HG03520 (cell line): ENCODE measurements around the gene AEBP2.
A peak's percentile ranks its signal among the peaks of the same experiment; 100 is the strongest.
"Not testable (repeated sequence)": the region's sequence is repeated elsewhere in the genome, so short reads cannot be mapped to it uniquely, and the experiment has no call there.

Experiments used
- ATAC-seq: cut with Tn5 transposase; IDR thresholded peaks from one replicate; pipeline ENCODE4 v1.9.1; 2021; ENCODE audit warnings: mild to moderate bottlenecking, moderate library complexity; ENCODE audit not compliant: unreplicated experiment

Gene AEBP2

GRCh38 chr12:19439059-19440018 is at the start of gene AEBP2:
AEBP2 (plus strand) TSS chr12:19439492; CDS start chr12:19439700, 208 bp downstream.
- ATAC-seq, result peak; percentile 70

GRCh38 chr12:19390051-19390598 is 49.2 kb upstream of the AEBP2 start:
- ATAC-seq, result no peak

GRCh38 chr12:19392644-19393043 is 46.6 kb upstream of the AEBP2 start:
- not testable (repeated sequence) for ATAC-seq

- ATAC-seq, result no peak
Measured at GRCh38 chr12:19394385-19394784, 44.9 kb upstream of the AEBP2 start.

DNA sequence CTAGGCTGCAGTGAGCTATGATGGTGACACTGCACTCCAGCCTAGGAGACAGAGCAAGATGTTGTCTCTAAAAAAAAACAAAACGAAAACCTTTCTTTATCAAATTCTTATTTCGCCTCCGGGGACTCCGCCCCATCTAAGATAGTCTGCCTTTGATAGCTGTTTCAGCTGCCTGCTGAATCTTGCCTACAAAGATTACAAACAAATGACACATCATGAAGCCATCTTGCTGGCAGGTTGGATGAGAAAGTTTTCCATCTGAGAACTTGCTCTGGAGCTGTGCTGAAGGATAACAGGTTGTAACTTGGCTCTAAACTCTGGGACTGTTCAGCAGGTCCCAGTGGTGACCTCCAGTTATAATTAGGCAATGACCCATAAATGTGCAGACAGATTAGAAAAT is 41.8 kb upstream of the AEBP2 start:
- ATAC-seq, result no peak

DNA sequence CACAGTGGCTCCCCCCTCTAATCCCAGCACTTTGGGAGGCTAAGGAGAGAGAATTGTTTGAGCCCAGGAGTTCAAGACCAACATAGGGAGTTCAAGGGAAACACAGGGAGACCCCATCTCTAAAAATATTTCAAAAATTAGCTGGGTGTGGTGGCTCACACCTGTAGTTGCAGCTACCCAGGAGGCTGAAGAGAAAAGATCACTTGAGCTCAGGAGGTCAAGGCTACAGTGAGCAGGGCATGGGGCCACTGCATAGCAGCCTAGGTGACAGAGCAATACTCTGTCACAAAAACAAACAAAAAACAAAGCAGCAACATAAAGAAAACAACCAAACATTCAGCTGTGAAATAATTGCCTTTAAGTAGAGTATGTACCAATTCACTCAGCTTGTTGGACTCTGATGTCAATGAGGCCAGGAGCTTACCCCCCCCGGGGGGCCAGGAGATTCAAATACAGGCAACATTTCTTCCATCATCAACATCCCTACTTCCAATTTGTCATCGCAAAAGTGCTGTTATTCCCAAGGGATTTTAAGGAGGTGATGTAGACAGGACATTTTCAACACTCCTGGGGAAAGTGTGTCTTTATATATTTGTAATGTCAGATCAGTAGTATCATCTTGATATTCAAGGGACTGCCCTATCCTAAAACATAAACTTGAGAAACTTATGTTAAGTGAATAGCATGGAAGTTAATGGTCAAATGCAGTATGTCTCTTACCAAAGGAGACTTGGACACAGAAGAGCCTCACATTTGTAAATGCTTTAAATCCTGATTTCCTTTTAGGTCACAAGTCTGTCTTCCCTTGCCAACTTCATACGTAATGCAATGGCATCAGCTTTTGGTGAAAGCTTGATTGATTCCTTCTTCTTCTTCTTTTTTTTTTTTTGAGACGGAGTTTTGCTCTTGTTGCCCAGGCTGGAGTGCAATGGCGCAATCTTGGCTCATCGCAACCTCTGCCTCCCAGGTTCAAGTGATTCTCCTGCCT is 40.6 kb upstream of the AEBP2 start:
- no peak for ATAC-seq

- not testable (repeated sequence) for ATAC-seq
Measured at GRCh38 chr12:19400649-19401285, 38.5 kb upstream of the AEBP2 start.

GRCh38 chr12:19402211-19402610 is 37.1 kb upstream of the AEBP2 start:
- ATAC-seq, result no peak

DNA sequence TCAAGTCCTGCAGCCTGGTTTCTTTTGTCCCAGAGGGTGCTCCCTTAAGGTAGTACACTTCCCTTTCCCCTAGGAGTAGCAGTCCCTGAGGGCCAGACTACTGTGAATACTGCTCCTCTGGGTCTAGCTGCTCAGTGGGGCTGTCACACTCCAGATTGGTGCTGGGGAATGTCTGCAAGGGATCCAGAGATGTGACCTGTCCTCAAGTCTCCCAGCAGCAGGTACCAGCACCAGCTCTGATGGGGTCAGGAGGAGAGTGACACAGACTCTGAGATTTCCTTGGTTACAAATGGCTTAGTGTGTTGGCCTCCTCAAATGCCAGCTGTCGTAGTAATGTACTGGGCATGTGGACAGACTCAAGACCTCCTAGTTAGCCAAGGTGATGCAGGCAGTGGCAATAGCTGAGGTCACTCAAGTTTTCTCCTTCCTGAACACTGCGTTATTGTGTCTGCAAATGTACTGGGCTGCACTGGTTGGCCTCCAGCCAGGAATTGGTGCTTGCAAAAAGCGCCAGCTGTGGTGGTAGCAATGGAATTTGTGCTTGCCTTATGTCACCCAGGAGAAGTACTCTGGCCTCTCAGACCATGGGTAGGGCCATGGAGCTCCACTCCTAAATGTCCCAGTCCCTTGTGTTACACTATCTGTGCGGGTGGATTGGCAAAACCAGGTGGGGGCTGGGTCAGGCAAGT is 36.4 kb upstream of the AEBP2 start:
- no peak for ATAC-seq

GRCh38 chr12:19404242-19404880 is 34.9 kb upstream of the AEBP2 start:
- no peak for ATAC-seq

DNA sequence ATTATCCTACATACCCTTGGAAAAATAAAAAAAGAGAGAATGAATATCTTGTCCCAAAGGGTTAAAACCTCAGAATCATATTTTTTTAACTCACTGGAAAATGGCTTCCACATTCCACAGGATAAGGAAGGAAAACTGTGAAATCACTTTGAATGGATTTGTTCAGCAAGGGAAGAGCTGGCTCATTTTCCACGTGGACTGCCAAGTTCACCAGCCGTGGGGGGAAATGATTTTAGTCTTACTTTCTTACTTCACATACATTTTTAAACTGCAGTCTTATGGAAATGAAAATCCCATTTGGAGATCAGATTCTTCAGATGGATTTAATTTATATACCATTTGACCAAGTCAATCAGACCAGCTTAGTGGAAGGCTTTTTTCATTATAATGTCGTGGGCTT is 29.9 kb upstream of the AEBP2 start:
- ATAC-seq, result no peak

DNA sequence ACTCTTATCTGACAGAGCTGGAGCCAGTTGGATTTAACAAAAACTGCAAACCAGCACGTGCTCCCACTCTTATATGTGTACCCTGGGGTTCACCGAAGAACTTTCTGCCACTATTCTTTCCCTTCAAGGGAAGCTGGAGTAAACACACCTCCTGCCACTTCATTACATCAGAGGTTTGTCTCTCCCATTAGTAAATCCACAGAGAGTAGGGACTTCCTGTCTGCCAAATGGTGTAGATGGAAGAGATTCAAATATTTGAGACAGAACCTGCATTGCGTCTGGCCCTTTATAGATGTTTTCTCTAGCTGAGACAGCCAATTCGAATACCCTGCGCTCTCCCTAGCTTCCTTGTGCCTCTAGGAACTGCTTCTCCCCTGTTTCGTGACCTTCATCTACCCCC is 29.1 kb upstream of the AEBP2 start:
- ATAC-seq, result no peak

DNA sequence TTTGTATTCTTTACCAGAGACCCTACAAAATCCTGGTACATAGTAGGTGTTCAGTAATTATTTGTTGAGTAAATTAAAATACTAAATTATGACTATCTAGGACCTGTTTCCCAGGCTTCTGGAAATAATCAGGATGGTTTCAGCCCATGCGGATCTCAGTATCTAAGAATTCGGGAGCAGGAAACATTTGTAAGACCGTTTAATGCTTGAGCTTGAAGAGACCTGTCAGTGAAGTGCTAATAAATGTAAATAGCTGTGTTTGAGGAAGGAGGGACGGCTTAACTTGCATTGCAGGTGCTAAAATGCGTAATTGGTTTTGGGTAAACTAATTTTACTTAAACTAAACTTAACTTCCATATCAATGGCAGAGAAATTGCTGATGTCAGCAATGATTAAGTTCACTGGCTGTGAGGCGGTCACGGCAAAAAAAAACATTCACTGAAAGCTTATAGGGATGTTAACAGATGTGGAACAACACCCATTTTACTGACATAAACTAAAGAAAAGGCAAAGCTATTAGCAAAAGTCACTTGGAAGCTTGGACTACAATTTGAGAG is 28.6 kb upstream of the AEBP2 start:
- ATAC-seq, result no peak

DNA sequence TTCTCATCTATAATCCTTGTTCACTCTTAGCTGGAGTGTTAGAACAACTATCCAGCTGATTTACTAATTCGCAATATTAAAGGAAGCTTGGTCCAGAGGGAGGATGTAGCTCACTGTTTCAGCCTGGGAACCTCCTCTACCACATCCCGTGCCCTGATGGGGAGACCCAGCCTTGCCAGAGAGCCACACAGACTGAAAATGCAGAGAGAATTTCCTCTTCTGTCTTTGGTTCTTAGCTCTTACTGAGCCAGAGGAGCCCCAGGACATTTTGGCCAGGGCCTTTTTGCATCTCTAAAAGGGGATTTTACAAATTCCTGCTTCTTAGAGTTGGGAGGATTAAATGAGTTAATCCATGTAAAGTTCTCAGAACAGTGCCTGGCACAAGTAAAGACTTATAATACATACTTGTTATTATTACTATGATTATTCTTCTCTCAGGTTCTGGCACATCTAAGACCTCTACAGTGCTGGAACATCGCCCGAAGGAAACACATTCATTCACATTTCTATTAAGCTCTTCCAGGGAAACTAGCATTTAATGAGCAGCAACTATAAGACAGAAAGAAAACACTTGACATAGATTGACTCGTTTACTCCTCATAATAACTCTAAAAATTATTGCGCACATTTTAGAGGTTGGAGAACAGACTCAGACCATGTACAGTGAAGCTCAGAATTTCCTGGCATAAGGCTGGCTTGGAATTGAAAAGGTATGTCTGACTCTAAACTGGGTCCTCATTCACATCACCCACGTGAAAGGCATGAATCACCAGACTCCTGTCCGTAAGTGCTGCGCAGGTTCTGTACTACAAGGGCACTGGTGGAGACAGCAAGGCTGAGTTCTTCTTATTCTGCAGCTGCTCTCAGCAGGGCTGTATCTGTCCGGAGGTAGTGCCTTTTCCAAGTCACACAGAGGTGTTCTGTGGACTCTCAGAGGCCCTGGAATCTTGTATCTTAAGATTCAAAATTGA is 27.8 kb upstream of the AEBP2 start:
- no peak for ATAC-seq

- ATAC-seq, result no peak
Measured at GRCh38 chr12:19412844-19413243, 26.4 kb upstream of the AEBP2 start.

GRCh38 chr12:19413582-19413981 is 25.7 kb upstream of the AEBP2 start:
- not testable (repeated sequence) for ATAC-seq

DNA sequence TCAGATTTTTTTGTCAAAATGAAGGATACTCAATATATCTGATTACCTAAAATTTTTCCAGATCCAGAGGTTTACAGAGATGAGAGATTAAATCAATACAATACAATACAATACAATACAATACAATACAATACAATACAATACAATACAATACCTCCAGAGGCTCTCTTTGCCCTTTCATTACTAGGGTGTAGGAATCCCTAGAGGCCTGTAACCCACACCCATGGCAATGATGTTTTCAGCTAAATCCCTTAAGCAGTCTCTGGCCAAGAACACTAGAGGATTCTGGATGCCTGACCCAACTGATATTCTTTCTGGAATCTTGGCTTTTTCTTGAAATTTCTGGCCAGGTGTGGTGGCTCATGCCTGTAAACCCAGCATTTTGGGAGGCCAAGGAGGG is 23.7 kb upstream of the AEBP2 start:
- ATAC-seq, result no peak

DNA sequence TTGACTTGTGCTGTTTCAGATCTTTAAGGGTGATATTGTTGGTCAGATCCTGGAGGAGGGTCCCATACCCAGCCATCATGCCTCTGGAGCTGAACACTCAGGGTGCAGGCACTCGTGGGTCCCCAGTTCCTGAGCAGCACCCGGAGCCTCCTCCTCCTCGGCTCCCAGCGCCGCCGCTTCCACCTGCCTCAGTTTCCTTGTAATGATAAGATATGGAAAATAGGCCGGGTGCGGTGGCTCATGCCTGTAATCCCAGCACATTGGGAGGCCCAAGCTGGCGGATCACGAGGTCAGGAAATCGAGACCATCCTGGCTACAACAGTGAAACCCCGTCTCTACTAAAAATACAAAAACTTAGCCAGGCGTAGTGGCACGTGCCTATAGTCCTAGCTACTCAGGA is 20.2 kb upstream of the AEBP2 start:
- ATAC-seq, result no peak
